Progenitor cell of endocrine pancreas (in vitro differentiated cells): ENCODE measurements around the gene TOM1L2. TPM values are rescaled to one million over a fixed set of nuclear protein-coding genes. Genes with fewer than 3 reads are reported as not detected.

Experiments used
- DNase-seq: peaks from one replicate; pipeline ENCODE4 v3.0.0; 2021; ENCODE audit warnings: low spot score; ENCODE audit not compliant: unreplicated experiment
- H3K27ac Mint-ChIP-seq: 2 replicates; pipeline ENCODE4 v1.8.0; 2021; ENCODE audit warnings: mild to moderate bottlenecking, moderate library complexity, mixed read lengths
- H3K27me3 Mint-ChIP-seq: 2 replicates; pipeline ENCODE4 v1.8.0; 2021; ENCODE audit warnings: mixed read lengths
- H3K36me3 Mint-ChIP-seq: 2 replicates; pipeline ENCODE4 v1.8.0; 2022; ENCODE audit warnings: mixed read lengths; ENCODE audit not compliant: insufficient read depth
- H3K4me1 Mint-ChIP-seq: 2 replicates; pipeline ENCODE4 v1.8.0; 2021; ENCODE audit warnings: low read depth, mixed read lengths
- H3K4me3 Mint-ChIP-seq: 2 replicates; pipeline ENCODE4 v1.8.0; 2021; ENCODE audit warnings: low read depth, mild to moderate bottlenecking, moderate library complexity, mixed read lengths
- H3K9me3 Mint-ChIP-seq: 2 replicates; pipeline ENCODE4 v1.8.0; 2021; ENCODE audit warnings: low read depth, mixed read lengths
- total RNA-seq: library from RNA; stranded (reverse); gene quantifications from 2 replicates; pipeline ENCODE4 v1.2.1, GENCODE V29; 2021
- TF ChIP-seq, protein P1 (sequence below): fragments of 200-600 bp; sonication (generic); IDR thresholded peaks from one replicate; pipeline ENCODE4 v1.5.0; 2021; ENCODE audit warnings: antibody characterized with exemption, mild to moderate bottlenecking; ENCODE audit not compliant: unreplicated experiment

TOM1L2 gene
- total RNA-seq, 1 donor from 2014 or later: 29.4 TPM

DNA sequence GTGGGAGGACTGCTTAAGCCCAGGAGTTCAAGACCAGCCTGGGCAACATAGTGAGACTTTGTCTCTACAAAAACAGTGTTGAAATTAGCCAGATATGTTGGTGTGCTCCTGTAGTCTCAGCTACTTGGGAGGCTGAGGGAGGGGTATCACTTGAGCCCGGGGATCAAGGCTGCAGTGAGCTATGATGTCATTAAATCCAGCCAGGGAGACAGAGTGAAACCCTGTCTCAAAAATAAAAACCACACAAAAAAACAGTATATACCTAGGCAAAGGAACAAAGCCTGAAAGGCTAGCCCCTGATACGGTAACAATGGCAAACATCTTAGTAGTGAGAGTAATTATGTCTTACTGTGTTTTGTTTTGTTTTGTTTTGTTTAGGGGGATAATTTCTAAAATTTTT is 38.0 kb downstream of the TOM1L2 start:
- H3K27ac Mint-ChIP-seq: no peak overlapping the region
- TF ChIP-seq, protein P1, sequence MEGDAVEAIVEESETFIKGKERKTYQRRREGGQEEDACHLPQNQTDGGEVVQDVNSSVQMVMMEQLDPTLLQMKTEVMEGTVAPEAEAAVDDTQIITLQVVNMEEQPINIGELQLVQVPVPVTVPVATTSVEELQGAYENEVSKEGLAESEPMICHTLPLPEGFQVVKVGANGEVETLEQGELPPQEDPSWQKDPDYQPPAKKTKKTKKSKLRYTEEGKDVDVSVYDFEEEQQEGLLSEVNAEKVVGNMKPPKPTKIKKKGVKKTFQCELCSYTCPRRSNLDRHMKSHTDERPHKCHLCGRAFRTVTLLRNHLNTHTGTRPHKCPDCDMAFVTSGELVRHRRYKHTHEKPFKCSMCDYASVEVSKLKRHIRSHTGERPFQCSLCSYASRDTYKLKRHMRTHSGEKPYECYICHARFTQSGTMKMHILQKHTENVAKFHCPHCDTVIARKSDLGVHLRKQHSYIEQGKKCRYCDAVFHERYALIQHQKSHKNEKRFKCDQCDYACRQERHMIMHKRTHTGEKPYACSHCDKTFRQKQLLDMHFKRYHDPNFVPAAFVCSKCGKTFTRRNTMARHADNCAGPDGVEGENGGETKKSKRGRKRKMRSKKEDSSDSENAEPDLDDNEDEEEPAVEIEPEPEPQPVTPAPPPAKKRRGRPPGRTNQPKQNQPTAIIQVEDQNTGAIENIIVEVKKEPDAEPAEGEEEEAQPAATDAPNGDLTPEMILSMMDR: no peak
- DNase-seq: no peak
- no peaks in the 10 kb centered on the region for H3K9me3 Mint-ChIP-seq
- H3K4me3 Mint-ChIP-seq: no peak overlapping the region
- no peaks in the 10 kb centered on the region for H3K27me3 Mint-ChIP-seq
- H3K4me1 Mint-ChIP-seq: peaks cover 3% of the 10 kb centered on the region
- no peaks in the 10 kb centered on the region for H3K36me3 Mint-ChIP-seq

DNA sequence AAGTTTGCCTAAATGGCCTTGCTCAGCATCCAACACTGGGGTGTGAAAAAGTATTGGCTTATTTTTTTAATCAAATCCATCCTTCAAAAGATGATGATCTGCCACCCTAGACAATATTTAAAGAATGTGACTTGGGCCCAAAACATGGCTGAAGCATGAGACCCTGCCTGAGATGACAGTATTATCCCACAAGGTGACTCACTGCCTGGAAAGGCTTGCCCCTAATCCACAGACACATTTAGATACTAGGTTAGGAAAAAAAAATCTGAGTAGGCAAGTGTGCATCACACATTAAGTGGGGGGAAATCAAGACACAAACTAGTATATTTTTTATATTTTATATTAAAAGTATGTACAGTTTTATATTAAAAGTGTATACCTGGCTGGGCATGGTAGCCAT is 38.4 kb downstream of the TOM1L2 start:
- H3K4me3 Mint-ChIP-seq: no peak overlapping the region
- H3K9me3 Mint-ChIP-seq: no peaks in the 10 kb centered on the region
- H3K27me3 Mint-ChIP-seq: no peaks in the 10 kb centered on the region
- H3K27ac Mint-ChIP-seq: no peak overlapping the region
- TF ChIP-seq, protein P1: no peak
- H3K36me3 Mint-ChIP-seq: no peaks in the 10 kb centered on the region
- no peak for DNase-seq
- H3K4me1 Mint-ChIP-seq: peaks cover 3% of the 10 kb centered on the region

DNA sequence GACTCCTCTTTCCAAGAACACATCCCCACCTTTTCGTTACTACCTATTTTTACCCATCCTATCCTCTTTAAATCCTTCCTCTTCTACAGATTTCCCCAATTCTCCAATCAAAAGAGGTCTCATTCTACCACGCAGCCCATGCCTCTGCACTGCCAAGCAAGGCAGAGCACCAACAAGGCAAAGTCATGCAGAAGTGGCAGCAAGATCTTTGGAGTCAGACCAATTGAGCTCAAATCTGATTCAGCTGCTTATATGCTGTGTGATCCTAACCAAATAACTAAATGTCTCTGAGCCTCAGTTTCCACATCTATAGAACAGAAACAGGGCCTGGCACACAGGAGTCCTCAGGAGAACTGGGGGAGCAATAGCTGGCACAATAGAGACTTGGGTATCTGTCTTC is 41.0 kb downstream of the TOM1L2 start:
- Mint-ChIP-seq H3K36me3 (no peaks in the 10 kb centered on the region), H3K27me3 (no peaks in the 10 kb centered on the region), H3K4me3 (no peak overlapping the region), H3K4me1 (peaks cover 4% of the 10 kb centered on the region), H3K9me3 (no peaks in the 10 kb centered on the region), H3K27ac (no peak overlapping the region)
- no peak for DNase-seq
- TF ChIP-seq, protein P1: no peak

DNA sequence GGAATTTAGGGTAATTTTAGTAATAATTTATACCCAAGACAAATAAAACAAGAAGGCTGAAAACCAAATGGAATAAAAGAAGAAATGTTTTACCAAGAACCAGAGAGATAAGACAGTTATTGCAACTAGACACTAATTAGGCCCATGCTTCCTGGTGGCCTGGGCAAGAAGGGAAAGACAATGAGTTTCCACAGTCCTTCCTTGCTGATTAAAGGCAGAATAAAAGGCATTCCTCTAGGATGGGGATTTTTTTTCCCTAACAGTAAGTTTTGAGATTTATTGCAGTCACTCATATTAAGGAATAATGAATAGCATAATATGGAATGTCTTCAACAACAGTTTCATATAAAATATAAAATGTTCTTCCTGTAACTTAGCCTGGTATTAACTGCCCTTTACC is 41.5 kb downstream of the TOM1L2 start:
- no peak overlapping the region for H3K4me3 Mint-ChIP-seq
- H3K27ac Mint-ChIP-seq: no peak overlapping the region
- no peaks in the 10 kb centered on the region for H3K36me3 Mint-ChIP-seq
- no peak for DNase-seq
- no peaks in the 10 kb centered on the region for H3K27me3 Mint-ChIP-seq
- H3K4me1 Mint-ChIP-seq: peaks cover 3% of the 10 kb centered on the region
- H3K9me3 Mint-ChIP-seq: no peaks in the 10 kb centered on the region
- TF ChIP-seq, protein P1: no peak

DNA sequence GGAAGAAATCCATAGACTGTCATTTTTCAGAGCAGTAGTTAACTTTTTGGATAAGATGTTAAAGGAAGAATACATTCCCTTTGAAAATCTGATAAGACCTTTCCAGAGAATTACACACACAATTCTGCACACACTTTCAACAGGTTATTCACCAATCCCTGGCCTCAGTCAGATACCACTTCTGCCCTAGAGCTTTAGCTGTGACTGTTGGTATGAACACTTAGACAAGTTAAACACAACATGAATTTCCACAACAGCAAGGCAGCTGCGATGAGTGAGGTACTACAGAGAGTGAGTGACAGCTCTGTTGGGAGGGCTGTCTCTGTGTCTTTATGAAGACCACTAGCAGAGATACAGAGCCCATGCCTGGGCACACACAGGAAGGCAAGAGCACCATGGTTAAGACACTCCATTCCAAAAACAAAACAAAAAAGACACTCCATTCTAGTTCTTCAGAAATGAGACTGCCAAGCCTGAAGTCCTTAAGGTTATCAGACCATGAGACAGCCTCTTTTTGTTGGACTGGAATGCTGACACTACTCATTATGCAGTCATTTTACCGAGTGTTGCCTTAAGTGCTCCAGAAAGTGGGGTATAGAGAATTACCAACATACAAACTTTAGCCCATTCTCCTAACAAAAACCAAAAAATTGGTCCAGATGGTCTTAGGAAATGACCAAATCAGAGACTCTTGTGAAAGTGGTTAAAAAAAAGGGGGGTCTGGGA is 42.4 kb downstream of the TOM1L2 start:
- no peaks in the 10 kb centered on the region for H3K36me3 Mint-ChIP-seq
- no peaks in the 10 kb centered on the region for H3K27me3 Mint-ChIP-seq
- H3K9me3 Mint-ChIP-seq: no peaks in the 10 kb centered on the region
- no peak overlapping the region for H3K27ac Mint-ChIP-seq
- DNase-seq: no peak
- TF ChIP-seq, protein P1: no peak
- H3K4me3 Mint-ChIP-seq: no peak overlapping the region
- H3K4me1 Mint-ChIP-seq: peaks cover 3% of the 10 kb centered on the region
